Measurements from ENCODE around the gene CDH5. TPM values are rescaled to one million over a fixed set of nuclear protein-coding genes. Genes with fewer than 3 reads are reported as not detected.

The CDH5 gene
- total and polyA plus RNA-seq, 7 donors = 0.60 to 26.0 (median 12.6) TPM

DNA sequence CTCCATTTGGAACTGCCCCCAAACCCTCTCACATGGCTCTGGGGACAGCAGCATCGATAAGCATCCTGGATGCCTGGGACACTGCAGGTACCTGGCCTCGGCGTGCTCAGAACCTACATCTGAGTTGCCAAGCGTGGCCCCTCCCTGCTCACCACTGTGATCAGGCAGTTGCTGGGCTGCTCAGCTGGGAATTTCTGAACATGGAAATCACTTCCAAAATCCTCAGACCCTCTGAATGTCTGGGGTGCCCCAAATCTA, 6.3 kb downstream of the CDH5 start:
- intact Hi-C loops (cut with DNase I) = no loop called here

DNA sequence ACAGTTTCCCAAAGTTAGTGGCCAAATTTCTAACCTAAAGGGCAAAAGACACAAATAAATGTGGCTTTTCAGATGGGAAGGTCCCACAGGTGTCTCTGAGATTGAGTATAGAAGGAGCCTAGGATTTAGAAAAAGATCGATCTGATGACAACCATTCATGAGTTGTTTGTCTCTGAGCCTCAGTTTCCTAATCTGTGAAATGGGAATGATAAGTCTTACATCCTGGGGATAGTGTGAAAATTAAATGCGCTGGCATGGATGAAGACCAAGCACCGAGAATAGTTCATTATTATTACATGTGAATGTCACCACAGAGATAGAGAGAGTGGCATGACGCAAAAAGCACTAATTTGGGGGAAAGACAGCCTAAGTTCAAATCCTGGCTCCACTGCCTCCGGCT, 7.2 kb downstream of the CDH5 start:
- no peak overlapping the region for H3K27ac ChIP-seq
- 91 to 92% methylated on average over 5 of the region's 5 CpGs for WGBS, 2 donors

More for the DNA sequence above, 6.3 kb downstream of the CDH5 start:
- WGBS, 2 donors = 87 to 88% methylated on average over 4 of the region's 4 CpGs
- Histone ChIP-seq H3K4me1 (no peaks in the 10 kb centered on the region), H3K36me3 (no peaks in the 10 kb centered on the region), H3K9me3 (no peaks in the 10 kb centered on the region), H3K4me3 (no peak overlapping the region), H3K27ac (no peak overlapping the region), H3K27me3 (no peaks in the 10 kb centered on the region)
- TF ChIP-seq POLR2AphosphoS5 (IDR thresholded peaks at IDR 0.05) (no peak), POLR2A (IDR thresholded peaks at IDR 0.05) (no peak), EP300 (IDR thresholded peaks at IDR 0.05) (no peak)
- TF ChIP-seq, protein P1, sequence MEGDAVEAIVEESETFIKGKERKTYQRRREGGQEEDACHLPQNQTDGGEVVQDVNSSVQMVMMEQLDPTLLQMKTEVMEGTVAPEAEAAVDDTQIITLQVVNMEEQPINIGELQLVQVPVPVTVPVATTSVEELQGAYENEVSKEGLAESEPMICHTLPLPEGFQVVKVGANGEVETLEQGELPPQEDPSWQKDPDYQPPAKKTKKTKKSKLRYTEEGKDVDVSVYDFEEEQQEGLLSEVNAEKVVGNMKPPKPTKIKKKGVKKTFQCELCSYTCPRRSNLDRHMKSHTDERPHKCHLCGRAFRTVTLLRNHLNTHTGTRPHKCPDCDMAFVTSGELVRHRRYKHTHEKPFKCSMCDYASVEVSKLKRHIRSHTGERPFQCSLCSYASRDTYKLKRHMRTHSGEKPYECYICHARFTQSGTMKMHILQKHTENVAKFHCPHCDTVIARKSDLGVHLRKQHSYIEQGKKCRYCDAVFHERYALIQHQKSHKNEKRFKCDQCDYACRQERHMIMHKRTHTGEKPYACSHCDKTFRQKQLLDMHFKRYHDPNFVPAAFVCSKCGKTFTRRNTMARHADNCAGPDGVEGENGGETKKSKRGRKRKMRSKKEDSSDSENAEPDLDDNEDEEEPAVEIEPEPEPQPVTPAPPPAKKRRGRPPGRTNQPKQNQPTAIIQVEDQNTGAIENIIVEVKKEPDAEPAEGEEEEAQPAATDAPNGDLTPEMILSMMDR (IDR thresholded peaks at IDR 0.05) = no peak
- peak; percentile 19 for DNase-seq

DNA sequence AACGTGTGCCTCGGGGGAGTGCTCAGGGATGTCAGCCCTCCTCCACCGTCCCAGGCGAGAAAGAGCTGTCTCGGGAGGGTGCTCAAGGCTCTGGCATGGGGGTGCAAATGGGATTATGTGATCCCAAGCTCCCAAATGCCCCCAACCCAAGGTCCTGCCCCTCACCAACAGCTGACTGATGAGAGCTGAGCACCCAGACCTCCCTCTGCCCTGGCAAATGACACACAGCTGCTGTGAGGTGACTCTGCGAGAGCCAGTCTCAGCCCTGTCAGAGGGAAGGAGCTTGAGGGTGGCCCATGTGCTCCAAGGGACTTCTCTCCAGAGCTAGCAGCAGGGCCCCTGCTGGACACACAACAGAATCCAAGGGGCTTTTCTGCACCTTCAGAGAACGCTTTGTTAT, 7.7 kb downstream of the CDH5 start:
- Histone ChIP-seq H3K36me3 (no peaks in the 10 kb centered on the region), H3K9me3 (no peaks in the 10 kb centered on the region), H3K27me3 (no peaks in the 10 kb centered on the region), H3K27ac (no peak overlapping the region), H3K4me3 (no peak overlapping the region), H3K4me1 (no peaks in the 10 kb centered on the region)
- intact Hi-C loops (cut with DNase I) = no loop called here
- WGBS, 2 donors = 81 to 82% methylated on average over 7 of the region's 7 CpGs
- DNase-seq = peak; percentile 24
- TF ChIP-seq POLR2AphosphoS5 (IDR thresholded peaks at IDR 0.05) = no peak
- TF ChIP-seq POLR2A (IDR thresholded peaks at IDR 0.05) = no peak

More for the DNA sequence above, 7.2 kb downstream of the CDH5 start:
- Histone ChIP-seq H3K4me3 (no peak overlapping the region), H3K9me3 (no peaks in the 10 kb centered on the region), H3K36me3 (no peaks in the 10 kb centered on the region), H3K4me1 (no peaks in the 10 kb centered on the region), H3K27me3 (no peaks in the 10 kb centered on the region)
- intact Hi-C loops (cut with DNase I) = no loop called here
- TF ChIP-seq POLR2AphosphoS5 (IDR thresholded peaks at IDR 0.05) (no peak), POLR2A (IDR thresholded peaks at IDR 0.05) (no peak)
- no peak for DNase-seq

DNA sequence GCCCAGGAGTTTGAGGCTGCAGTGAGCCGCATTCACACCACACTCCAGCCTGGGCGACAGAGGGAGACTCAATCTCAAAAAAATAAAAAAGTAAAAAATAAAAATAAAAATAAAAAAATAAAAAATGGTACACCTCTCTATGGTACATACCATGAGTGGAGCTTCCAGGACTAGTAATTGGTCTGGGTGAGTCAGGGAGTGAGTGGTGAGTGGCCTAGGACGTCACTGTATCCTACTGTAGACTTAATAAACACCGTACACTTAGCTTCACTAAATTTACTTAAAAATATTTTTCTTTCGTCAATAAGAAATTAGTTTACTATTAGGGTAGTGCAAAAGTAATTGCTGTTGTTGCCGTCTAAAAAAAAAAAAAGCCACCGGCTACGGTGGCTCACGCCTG, 9.0 kb downstream of the CDH5 start:
- no peak for DNase-seq
- Histone ChIP-seq H3K9me3 (no peaks in the 10 kb centered on the region), H3K4me3 (no peak overlapping the region), H3K27me3 (no peaks in the 10 kb centered on the region), H3K4me1 (no peaks in the 10 kb centered on the region), H3K27ac (no peak overlapping the region), H3K36me3 (no peaks in the 10 kb centered on the region)
- WGBS, 2 donors = 92 to 95% methylated on average over 9 of the region's 9 CpGs
- TF ChIP-seq POLR2A (IDR thresholded peaks at IDR 0.05) (no peak), POLR2AphosphoS5 (IDR thresholded peaks at IDR 0.05) (no peak), EP300 (IDR thresholded peaks at IDR 0.05) (no peak)
- TF ChIP-seq, protein P1 (IDR thresholded peaks at IDR 0.05) = no peak
- intact Hi-C loops (cut with DNase I) = no loop called here

DNA sequence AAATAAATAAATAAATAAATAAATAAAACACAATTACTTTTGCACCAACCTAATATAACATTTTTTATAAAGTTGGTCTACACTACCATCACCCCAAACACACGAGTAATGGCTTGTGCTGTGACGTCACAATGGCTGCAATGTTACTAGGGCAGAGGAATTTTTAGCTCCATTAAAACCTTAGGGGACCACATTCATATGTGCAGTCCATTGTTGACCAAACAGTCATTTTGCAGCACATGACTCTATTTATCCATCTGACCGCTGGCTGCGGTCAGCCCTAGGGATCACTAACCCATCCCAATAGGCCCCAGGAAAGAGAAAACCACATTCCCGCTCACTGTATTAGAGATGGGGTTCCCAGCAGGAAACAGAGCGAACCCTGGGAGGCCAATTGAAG, 9.6 kb downstream of the CDH5 start:
- Histone ChIP-seq H3K27ac (peak overlapping the region in 2 of 4 donors; percentile 14 to 20), H3K36me3 (no peaks in the 10 kb centered on the region), H3K4me3 (no peak overlapping the region), H3K9me3 (no peaks in the 10 kb centered on the region), H3K27me3 (no peaks in the 10 kb centered on the region), H3K4me1 (no peaks in the 10 kb centered on the region)
- intact Hi-C loops (cut with DNase I) = no loop called here
- no peak for DNase-seq
- WGBS, 2 donors = 93% methylated on average over 6 of the region's 6 CpGs
- no peak for TF ChIP-seq POLR2AphosphoS5 (IDR thresholded peaks at IDR 0.05)
- TF ChIP-seq EP300 (IDR thresholded peaks at IDR 0.05) = no peak
- no peak for TF ChIP-seq POLR2A (IDR thresholded peaks at IDR 0.05)
- TF ChIP-seq, protein P1 (IDR thresholded peaks at IDR 0.05) = no peak

DNA sequence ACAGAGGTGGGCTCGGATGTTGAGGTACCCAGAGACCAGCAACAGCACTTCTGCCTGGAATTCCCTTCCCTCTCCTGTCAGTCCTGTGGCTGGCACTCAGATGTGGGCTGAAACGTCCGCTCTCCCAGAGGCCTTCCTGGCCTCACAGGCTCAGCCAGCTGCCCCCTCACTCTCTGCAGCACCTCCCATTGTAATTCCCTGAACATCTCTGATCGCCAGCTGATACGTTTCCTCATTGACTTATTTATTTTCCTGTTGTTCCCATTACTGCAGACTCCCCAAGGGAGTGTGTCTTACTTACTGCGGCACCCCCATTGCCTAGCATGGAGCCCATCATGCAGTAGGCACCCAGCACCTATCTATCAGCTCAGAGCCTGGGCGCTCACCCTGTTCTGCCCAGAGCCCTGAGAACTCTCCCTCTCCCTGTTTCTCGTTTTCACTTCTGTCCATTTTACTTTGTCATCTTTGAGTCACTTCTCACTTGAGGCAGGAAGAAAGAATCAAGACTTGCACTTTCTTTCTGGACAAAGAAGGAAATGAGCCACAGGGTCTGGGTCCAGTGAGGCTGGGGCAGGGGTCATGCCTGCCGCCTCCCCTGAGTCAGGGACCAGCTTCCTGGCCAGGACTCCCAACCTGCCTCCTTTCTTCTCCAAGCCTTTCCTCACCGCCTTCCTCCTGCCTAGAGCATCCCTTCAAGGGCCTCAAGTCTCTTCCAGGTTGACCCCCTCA, 10.2 kb downstream of the CDH5 start:
- Histone ChIP-seq H3K27me3 (no peaks in the 10 kb centered on the region), H3K27ac (peak overlapping the region in 2 of 4 donors; percentile 20 to 21), H3K4me1 (no peaks in the 10 kb centered on the region), H3K9me3 (no peaks in the 10 kb centered on the region), H3K4me3 (no peak overlapping the region), H3K36me3 (no peaks in the 10 kb centered on the region)
- WGBS, 2 donors = 84 to 88% methylated on average over 10 of the region's 10 CpGs
- TF ChIP-seq, protein P1 (IDR thresholded peaks at IDR 0.05) = no peak
- TF ChIP-seq POLR2A (IDR thresholded peaks at IDR 0.05) = no peak
- TF ChIP-seq EP300 (IDR thresholded peaks at IDR 0.05) = no peak
- TF ChIP-seq POLR2AphosphoS5 (IDR thresholded peaks at IDR 0.05) = no peak
- intact Hi-C loops (cut with DNase I) = no loop called here
- DNase-seq = no peak
